HG02884 (cell line): ENCODE data around the gene RINL.

ENCODE experiments used
- ATAC-seq: cut with Tn5 transposase; IDR thresholded peaks from one replicate; pipeline ENCODE4 v1.9.1; 2021; ENCODE audit warnings: mild to moderate bottlenecking, moderate library complexity; ENCODE audit not compliant: unreplicated experiment

The RINL gene, protein sequence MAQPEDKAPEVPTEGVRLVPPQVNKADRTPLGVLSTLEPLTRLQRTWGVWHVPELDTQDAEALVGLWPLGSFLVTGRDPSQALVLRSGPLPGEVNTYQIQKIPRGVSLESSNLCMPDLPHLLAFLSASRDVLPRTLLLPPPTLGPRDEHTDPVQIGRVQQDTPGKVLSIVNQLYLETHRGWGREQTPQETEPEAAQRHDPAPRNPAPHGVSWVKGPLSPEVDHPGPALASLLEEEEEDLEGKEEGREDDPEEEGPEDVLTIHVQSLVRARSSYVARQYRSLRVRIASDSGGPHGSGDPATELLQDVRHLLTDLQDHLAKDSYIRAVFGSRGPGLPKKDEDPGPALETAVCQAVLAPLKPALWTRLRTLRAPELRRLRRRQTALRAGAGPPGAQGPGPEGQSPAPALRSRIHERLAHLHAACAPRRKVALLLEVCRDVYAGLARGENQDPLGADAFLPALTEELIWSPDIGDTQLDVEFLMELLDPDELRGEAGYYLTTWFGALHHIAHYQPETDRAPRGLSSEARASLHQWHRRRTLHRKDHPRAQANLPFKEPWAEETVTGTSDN

DNA sequence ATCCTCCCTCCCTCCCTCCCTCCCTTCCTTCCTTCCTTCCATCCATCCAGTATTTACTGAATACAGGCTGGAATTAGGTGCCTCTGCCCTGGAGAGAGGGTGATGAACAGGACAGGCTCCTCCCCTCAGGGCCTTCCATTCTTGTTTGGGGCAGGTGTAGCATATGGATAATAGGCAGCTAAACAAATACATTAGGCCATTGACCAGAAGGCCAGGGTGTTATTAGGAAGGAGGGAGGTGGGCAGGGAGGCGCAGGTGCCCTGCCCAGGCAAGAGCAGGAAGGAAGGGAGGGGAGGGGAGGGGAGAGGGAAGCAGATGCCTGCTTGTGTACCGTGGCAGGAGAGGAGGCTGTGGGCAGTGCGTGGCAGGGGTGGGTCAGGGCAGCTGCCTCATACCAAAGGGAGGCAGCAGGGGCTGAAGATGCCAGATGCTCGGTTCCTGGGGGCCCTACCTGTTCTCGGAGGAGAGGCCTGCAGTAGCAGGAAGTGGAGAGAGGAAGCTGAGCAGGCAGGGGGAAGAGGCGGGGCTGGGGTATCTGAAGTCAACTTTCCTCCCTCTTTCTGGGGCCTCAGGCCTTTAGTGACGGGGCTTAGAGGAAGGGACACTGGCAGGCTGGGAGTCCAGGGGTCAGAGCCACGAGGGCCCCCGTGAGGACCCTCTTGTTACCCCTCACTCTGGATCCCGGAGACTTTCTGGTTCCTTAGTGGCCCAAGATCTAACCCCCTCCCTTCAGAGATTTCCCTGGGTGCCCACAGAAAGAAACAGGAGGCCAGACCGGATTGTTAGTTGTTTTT is at the start of gene RINL:
RINL (minus strand) TSS at position 495 of the 794 bp plus-strand sequence. CDS start 1,533 bp downstream, outside the sequence.
- ATAC-seq, result no peak

DNA sequence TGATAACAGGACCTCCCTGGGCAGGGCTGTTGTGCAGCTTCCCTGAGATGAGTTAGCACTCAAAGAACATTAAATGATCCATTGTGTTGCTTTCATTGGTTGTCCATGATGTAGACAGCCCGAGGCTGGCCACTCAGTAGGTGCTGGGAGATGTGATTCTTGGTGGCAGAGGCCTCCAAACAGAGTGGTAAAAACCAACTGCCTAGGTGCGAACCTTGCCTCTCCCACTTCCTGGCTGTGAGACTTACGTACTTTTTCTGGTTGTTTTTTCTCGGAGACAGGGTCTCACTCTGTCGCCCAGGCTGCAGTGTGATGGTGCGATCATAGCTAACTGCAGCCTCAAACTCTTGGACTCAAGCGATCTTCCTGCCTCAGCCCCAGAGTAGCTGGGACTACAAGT is 46.3 kb upstream of the RINL start:
- no peak for ATAC-seq

DNA sequence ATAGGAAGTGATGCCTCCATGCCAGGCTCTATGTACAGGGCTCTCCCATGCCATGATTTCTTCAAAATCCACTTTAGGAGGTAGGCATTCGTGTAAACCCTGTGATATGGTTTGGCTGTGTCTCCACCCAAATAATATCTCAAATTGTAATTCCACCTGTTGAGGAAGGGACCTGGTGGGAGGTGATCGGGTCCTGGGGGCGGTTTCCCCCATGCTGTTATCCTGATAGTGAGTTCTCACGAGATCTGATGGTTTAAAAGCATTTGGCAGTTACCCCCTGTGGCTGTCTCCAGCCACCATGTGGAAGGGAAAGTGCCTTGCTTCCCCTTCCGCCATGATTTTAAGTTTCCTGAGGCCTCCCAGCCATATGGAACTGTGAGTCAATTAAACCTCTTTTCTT is 44.4 kb upstream of the RINL start:
- no peak for ATAC-seq

DNA sequence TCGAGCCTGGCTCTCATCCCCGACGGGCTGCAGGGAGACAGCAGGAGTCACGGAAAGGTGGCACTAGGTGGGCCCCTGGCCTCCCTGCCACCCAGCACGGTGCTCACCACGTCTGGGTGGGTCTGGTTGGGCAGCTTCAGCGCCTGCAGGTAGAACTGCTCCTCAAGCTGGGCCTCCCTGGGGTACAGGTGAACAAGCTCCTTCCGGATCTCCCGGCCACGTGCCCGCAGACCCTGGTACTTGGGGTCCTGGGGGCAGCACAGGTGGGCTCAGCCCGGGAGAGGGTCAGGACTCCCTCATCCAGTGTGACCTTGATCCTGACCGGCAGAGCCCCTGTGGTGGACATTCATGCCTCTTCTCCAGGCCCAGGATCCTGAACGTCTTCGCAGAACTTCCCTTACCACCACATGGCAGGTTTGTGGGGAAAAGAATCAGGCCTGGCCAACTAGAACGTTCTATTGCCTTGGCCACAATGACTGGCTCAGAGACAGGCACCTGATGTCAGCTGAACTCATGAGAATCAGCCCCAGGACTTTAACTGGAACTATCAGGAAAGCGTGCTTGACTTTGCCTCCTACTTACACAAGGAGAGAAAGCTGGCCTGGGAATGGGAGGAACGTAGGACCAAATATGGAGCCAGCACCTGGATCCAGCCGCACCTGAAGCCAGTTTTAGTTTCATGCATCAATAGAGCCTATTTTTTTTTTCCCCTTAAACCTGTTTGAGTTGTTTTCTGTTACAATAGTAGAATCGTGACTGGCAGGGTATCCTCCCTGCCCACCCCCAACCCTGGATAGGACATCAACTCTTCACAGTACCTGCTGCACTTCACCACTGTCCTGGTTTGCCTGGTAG is 43.6 kb upstream of the RINL start:
- no peak for ATAC-seq

DNA sequence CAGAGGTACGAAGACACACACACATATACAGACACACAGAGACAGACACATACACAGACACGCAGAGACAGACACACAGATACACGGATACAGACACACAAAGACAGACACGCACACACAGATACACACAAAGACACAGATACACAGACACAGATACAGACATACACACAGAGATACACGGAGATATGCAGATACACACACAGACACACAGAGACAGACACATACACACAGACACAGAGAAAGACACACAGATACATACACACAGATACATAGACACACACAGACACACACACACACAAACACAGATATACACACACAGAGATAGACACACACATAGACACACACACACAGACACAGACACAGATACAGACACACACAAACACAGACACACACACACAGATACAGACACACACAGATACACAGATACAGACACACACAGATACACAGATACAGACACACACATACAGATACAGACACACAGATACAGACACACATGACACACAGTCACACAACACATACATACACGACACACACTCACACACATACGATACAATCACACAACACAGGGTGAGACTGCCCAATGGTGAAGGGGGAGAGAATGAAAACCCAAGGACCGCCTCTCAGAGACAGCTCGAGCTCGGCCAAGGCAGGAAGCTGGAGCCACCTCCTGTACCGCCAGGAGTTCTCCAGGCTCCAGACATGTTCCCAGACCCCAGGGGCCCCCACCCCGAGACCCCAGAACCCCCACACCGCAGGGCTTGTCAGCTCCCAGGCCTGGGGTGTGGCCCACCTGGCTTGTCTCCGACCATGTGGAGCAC is 42.7 kb upstream of the RINL start:
- no peak for ATAC-seq

DNA sequence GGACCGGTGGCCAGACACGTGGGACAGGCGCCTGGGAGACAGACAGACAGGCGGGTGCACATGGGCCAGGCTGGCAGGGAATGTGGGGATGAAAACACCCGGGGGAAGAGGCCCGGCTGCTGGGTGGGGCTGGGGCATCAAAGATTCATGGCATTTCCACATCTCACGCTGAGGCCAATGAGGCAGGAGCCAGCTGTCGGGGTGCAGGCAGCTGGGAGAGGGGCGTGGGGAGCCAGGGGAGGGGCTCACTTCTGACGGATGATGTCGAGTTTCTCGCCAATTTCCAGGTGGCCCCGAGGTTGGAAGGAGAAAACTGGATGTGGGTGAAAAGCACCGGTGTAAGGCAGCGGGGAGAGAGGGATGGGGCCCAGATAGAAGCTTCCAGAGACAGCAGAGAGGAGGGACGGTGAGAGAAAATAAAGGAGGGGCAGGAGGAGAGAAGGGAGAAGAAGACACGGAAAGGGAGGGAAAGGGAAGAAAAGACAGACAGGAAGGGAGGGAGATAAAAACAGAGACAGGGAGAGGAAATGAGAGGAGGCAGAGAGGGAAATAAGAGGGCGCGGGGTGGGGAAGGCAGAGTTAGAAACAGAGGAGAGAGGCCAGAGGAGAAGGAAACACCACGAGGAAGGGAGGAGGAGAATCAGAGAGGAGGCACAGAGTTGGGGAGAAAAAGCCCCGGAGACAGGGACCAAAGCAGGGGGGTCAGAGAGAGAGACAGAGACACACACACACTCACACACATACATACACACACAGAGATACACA is 41.9 kb upstream of the RINL start:
- ATAC-seq, result no peak

DNA sequence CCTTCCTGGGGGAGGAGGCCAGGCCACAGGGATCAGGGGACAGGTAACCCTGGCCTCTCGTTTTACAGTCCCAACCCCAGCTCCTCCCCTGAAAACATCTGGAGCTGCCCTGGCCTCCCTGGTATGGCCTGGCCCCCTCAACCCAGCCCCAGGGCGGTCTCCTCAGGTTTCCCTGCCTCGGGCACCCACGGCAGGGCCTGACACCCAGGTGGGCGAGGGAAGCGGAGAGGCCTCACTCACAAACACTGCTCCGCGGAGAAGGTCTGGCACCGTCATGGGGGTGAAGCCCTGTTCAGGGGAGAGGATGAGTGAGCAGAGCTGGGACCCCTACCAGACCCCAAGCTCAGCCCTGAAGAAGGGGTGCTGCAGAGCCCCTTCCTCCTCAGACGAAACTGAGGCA is 40.5 kb upstream of the RINL start:
- ATAC-seq, result no peak

DNA sequence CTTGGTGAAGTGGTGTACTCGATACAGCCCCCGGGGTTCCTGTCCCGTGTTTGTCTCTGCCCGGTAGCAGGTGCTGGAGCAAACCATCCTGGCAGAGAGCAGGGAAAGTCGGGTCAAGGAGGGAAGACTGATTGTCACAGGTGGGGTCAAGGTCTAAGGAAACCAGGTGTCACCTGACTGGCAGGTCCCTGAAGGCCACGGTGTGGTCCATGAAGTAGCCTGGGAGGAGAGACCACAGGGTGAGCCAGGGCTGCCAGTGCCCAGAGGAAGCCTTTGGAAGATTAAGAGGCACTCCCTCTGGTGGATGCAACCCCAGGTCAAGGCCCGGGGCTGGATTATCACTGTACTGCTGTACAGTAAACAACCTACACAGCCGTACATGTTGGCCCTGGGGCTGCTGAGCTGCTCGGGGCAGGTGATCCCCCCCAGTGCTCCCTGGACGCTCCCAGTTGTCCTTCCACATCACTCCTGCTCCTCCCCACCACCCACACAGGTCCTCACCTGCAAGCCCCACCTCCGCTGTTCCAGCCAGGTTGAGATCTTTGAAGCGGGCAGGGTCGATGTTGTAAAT is 39.9 kb upstream of the RINL start:
- ATAC-seq, result no peak

DNA sequence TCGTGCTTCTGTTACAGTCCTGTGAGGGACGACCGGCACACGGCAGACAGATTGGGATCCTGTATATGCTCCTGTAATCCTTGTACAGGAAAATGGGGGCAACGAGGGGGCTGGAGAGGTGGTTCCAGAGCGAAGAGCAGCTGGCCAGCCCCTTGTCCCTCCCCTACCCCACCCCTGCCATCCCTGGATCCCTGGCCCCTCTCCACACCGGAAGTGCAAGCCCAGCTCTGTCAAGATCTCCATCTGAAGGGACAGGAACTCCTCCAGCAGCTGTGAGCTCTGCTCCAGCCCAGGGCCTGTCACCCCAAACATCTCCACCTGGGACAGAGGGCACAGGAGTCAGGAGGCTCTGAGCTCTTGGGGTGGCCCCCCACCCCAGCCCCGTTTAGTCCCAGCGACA is 39.4 kb upstream of the RINL start:
- ATAC-seq, result no peak

DNA sequence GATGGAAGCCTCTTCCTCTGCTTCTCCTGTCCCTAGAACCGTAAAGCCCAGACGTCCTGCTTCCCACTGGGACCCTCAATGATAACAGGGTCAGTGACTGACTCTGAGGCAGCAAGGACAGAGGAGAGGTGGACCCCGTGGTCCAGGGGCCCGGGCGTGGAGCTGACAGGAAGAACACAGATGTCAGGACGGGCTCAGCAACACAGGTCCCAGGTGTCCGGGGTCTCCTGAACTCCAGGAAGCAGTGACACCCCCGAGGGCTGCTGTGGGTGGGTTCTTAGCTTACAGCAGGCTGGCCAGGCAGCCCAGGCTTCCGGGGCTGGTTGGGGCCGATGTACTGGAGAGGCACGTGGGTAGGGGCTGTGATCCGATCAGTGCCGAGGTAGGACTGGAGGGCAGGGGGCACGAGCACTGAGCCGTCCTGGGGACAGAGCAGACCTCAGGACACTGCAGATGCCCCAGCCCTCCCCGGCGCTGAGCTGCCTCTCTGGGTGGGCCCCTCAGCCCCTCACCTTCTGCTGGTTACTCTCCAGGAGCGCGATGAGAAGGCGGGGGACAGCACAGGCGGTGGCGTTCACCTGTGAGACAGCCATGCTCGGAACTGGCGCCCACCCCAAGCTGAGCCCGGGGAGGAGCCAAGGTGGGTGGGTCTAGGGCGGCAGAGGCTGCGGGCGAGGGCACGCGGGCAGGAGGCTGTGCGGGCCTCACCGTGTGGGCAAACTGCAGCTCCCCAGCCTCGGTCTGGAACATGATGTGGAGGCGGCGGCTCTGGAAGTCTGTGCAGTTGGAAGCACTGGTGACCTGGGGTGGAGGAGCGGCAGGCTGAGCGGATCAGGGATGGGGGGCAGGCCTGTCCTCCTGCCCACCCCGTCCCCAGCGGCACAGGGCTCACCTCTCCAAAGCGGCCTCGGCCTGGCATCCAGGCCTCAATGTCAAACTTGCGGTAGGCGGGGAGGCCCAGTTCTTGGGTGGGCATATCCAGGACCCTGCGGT is 37.5 kb upstream of the RINL start:
- ATAC-seq, result no peak

DNA sequence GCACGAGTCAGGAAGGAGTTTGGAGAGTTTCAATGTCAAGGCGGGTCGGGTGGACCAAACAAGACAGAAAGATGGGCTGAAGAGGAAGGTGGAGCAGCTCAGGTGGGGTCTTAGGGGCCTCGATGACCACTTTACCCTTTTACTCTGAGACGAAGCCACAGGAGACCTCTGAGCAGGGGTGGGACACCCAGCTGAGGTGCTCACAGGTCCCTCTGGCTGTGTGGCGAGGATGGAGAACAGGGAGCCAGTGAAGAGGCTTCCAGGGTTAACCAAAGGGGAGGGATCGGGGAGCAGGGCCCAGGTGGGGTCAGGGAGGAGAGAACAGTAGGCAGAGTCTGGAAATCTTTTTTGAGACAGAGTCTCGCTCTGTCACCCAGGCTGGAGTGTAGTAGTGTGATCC is 35.9 kb upstream of the RINL start:
- no peak for ATAC-seq

DNA sequence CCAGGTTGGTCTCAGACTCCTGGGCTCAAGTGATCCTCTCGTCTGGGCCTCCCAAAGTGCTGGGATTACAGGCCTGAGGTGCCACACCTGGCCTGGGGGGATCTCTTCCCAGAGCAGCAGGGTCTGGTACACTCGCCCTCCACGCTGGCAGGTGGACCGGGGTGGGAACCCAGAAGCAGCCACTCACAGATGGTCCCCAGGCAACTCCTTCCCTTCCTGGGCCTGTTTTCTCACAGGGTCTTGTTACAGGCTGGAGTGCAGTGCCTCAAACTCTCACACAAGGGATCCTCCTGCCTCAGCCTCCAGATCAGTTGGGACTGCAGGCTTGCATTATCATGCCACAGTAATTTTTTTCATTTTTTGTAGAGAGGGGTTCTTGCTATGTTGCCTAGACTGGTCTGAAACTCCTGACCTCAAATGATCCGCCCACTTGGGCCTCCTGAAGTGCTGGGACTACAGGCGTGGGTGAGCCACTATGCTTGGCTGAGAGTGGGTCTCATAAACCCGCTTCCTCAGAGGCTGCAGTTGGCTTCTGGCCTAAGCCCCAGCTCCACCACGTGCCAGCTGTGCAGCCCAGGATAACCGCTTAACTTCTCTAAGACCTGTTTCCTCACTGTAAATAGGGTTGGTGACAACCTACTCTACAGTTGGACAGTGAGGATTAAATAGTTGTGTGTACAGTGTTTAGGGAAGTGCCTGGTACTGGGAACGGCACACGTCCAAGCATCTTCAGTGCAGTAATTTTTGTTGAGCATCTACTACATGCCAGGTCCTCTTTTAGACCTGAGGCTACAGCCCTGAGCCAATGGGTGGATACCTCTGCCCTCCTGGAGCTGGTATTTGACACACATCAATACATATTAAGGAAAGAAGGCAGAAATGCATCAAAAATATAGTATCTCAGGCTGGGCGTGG is 34.8 kb upstream of the RINL start:
- no peak for ATAC-seq

DNA sequence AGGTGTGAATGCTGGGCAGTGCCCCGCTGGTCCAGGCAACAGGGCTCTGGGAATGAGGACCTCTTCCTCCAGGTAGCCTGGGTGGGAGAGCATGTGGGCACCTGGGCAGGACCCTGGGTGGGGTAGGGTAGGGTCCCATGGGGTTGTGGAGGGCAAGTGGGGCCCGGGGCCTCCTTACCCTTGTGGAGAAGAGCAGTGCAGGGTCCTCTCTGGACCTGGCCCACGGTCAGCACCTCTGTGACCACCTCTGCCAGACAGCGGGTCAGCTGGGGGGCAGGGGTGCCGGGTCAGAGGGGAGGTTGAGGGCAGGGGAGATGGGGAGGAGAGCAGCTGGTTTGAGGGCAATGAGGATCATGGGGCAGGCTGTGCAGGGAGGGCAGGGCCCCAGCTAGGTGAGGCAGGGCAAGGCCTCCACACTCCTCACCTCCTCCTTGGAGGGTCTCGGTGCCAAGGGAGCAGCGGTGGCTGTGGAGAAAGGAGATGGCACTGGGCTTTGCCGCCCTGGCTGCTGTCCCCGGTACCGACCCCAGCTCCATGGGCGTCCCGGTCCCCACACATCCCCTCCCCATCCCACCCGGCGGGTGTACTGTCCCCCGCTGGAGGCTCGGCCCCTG is 33.4 kb upstream of the RINL start:
- ATAC-seq, result no peak

DNA sequence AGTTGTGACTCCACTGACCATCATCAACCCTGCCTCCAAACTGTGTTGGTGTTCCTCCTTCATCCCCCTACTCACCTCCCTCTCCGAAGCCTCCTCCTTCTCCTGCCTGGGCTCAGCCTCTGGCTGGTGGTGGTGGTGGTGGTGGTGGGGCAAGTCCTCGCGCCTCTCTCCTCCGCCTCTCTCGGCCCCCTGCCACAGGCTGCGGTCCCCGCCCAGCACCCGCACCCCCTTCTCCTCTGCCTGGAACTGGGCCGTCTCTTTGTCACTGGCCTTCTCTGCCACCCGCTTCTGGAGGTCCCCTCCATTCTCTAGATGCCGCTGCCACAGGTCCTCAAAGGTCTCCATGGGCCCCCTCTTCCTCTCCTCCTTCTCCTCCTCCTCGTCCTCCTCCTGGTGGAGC is 32.4 kb upstream of the RINL start:
- ATAC-seq, result no peak

DNA sequence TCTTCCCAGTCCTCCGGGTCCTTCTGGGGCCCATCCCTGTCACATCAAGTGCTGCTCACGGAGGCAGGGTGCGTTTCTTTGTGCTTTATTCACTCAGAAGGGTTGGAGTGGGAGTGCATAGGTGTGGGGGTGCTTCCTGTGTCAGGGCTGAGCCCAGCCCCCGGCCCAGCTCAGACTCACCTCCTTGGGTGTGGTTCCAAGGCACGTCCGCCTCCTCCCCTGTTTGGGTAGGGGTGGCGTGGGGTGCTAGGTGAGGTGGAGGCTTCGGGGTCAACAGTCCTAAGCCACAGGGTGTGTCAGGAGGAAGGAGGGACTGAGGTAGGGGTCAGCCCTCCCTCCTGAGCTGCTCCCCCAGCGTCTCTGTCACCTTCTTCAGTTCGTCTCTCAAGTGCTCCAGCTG is 30.8 kb upstream of the RINL start:
- no peak for ATAC-seq

DNA sequence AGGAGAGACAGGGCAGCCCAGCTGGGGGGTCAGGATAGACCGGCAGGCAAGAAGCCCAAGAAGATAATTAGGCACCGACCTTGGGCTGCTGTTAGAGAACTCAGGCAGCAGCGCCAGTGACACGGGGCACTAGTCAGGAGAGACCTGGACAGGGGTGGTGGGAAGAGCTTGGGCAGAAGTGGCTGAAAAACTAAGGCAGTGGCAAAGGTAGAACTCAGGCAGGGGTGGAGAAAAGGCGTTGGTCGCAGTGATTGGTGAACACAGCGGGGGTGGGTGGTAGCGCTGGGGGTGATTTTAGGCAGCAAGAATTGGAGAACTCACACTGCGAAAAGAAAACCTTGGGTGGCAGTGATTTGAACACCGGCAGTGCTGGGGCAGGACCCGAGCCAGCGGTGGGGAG is 29.6 kb upstream of the RINL start:
- ATAC-seq, result no peak
